Thoracic aorta (tissue), 2 donors: ENCODE results near the gene GALT. TPM values are rescaled to one million over a fixed set of nuclear protein-coding genes. Genes with fewer than 3 reads are reported as not detected.

Source experiments
- ATAC-seq: fragments of 150-250 bp; one replicate; pipeline ENCODE4 v1.8.0; 2017; ENCODE audit warnings: low read depth; ENCODE audit not compliant: insufficient number of reproducible peaks, low FRiP score
- DNase-seq: peaks from one replicate; pipeline ENCODE4 v3.0.0-alpha.2; 2020; ENCODE audit warnings: low spot score
- H3K27ac ChIP-seq, 2 donors: fragments of 200-600 bp; sonication (generic); 1 replicate in 1 of 2; 2 replicates in 1 of 2; pipeline ENCODE4 v1.5.1; 2016; ENCODE audit warnings: mild to moderate bottlenecking in 2 of 2, moderate library complexity in 2 of 2
- H3K27me3 ChIP-seq: fragments of 200-600 bp; sonication (generic); replicated peaks from 2 replicates; pipeline ENCODE4 v1.6.0; 2016; ENCODE audit warnings: mild to moderate bottlenecking; ENCODE audit not compliant: insufficient read depth
- H3K36me3 ChIP-seq: fragments of 200-600 bp; sonication (generic); one replicate; pipeline ENCODE4 v1.5.1; 2016
- H3K4me1 ChIP-seq, 2 donors: fragments of 200-600 bp; sonication (generic); 1 replicate in 1 of 2; 2 replicates in 1 of 2; pipeline versions ENCODE4 v1.5.1 to v1.6.0; 2016; ENCODE audit warnings: low read depth in 2 of 2, mild to moderate bottlenecking in 1 of 2; ENCODE audit not compliant: control insufficient read depth in 1 of 2
- H3K4me3 ChIP-seq: fragments of 200-600 bp; sonication (generic); 2 replicates; pipeline ENCODE4 v1.5.1; 2016; ENCODE audit warnings: mild to moderate bottlenecking
- H3K9me3 ChIP-seq: fragments of 200-600 bp; sonication (generic); 2 replicates; pipeline ENCODE4 v1.5.1; 2016
- CTCF ChIP-seq: fragments of 200-600 bp; sonication (generic); IDR thresholded peaks from one replicate; pipeline ENCODE4 v1.5.1; 2019; ENCODE audit warnings: antibody characterized with exemption
- total RNA-seq, 2 donors: library from RNA; depleted of rRNA; stranded (reverse); fragments of >200 nt; gene quantifications; one replicate each; pipeline versions ENCODE4 v1.1.0 to v1.2.3, GENCODE V29; 2016

Gene GALT
- total RNA-seq, 2 donors from 2014 or later: 67.7 to 78.4 TPM

DNA sequence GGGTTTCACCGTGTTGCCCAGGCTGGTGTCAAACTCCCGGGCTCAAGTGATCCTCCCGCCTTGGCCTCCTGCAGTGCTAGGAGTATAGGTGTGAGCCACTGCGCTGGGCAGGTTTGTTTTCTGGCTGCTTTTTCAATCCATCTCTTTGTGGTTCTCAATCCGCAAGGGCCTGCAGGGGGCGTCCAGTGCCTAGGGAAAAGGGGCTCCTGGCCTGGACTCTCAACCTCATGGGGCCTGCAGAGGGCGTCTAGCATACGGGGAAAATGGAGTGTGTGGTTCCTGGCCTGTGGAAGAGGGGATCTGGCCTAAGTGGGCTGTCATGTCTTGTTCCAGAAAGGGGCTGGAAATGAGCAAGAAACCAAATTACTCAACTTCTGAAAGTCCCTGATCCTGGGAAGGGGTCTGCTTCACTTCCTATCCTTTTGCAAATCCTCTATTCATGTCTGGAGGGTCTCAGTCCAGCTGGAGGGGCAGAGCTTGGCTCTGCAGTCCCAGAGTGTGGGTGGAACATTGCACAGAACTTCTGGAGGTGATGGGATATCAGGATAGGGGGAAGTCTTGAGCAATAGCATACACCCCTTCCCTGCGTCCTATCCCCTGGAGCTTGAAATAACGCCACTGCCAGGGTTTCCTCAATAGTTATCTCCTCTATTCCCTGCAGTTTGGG lies 28.7 kb downstream of the GALT start:
- no peak for ATAC-seq
- Histone ChIP-seq H3K4me1 (no peaks in the 10 kb centered on the region), H3K36me3 (no peaks in the 10 kb centered on the region), H3K9me3 (no peaks in the 10 kb centered on the region), H3K27me3 (no peaks in the 10 kb centered on the region), H3K4me3 (no peak overlapping the region), H3K27ac (no peak overlapping the region)
- DNase-seq: no peak
- TF ChIP-seq CTCF: peak; percentile 35

GRCh38 chr9:34675869-34676268 lies 29.4 kb downstream of the GALT start:
- DNase-seq: no peak
- no peak for ATAC-seq
- Histone ChIP-seq H3K36me3 (no peaks in the 10 kb centered on the region), H3K9me3 (no peaks in the 10 kb centered on the region), H3K4me1 (no peaks in the 10 kb centered on the region), H3K4me3 (no peak overlapping the region), H3K27me3 (no peaks in the 10 kb centered on the region), H3K27ac (no peak overlapping the region)
- no peak for TF ChIP-seq CTCF

GRCh38 chr9:34684145-34684544 lies 37.7 kb downstream of the GALT start:
- Histone ChIP-seq H3K36me3 (peaks cover 5% of the 10 kb centered on the region), H3K27ac (no peak overlapping the region), H3K4me1 (peaks cover 0 to 38% of the 10 kb centered on the region in 2 donors), H3K27me3 (no peaks in the 10 kb centered on the region), H3K4me3 (no peak overlapping the region), H3K9me3 (no peaks in the 10 kb centered on the region)
- no peak for TF ChIP-seq CTCF
- ATAC-seq (no peak), DNase-seq (no peak)

DNA sequence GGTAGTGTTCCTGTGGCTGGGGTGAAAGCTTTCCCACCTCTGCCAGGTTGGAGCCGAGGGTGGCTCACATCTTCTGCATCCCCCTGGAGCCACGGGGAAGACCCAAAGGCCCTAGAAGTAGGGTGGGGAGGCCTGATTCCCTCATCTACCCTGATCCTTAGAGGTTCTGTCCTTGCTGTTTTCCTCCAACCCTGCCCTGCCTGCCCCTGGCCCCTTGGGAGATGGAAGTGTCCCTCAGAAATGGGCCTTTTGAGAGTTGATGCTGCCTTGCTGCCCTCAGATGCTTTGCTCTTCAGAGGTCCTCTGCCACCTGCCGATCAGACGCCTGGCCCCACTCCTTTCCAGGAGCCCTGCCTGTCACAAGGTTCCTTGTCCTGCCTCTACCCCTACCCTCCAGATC lies 38.3 kb downstream of the GALT start:
- Histone ChIP-seq H3K27ac (no peak overlapping the region), H3K36me3 (peaks cover 5% of the 10 kb centered on the region), H3K9me3 (no peaks in the 10 kb centered on the region), H3K4me3 (no peak overlapping the region), H3K4me1 (peaks cover 0 to 38% of the 10 kb centered on the region in 2 donors), H3K27me3 (no peaks in the 10 kb centered on the region)
- DNase-seq (no peak), ATAC-seq (no peak)
- TF ChIP-seq CTCF: no peak

- peaks cover 5% of the 10 kb centered on the region for H3K36me3 ChIP-seq
- peak overlapping the region in 1 of 2 donors; percentile 6 for H3K27ac ChIP-seq
- peaks cover 0 to 41% of the 10 kb centered on the region in 2 donors for H3K4me1 ChIP-seq
- H3K4me3 ChIP-seq: no peak overlapping the region
- no peaks in the 10 kb centered on the region for H3K9me3 ChIP-seq
- DNase-seq: no peak
- no peaks in the 10 kb centered on the region for H3K27me3 ChIP-seq
- no peak for ATAC-seq
- TF ChIP-seq CTCF: no peak
These were observed 39.1 kb downstream of the GALT start for GRCh38 chr9:34685591-34685990.
